ENCODE results near the gene LRMDA. TPM values are rescaled to one million over a fixed set of nuclear protein-coding genes. Genes with fewer than 3 reads are reported as not detected.

The LRMDA gene
- total and polyA plus RNA-seq, 10 of the 15 experiments (the other 5 are each of a cell fraction or from before 2014, with no cell fraction given) = 0.07 to 0.54 (median 0.29) TPM; not detected in 4

DNA sequence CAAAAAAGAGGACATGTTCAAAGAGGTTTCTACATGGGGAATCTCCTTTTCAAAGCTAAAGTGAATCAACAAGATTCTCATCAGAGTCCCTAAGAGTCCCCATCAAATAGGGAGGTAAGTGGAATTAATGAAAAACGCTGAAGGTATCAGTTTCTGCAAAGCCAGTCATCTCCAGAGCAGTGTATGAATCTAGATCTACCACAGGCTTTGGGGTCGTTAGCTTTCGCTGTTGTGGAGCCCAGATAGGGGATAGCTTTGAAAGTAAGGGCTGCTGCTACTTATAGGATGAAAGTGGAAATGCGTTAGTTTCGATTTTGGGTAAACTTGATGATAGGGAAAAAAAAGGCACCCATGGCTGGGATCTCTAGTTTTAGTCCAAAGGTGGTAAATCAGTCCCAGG is 748.4 kb downstream of the LRMDA start:
- Histone ChIP-seq H3K79me2 (ENCODE audit: control insufficient read depth, insufficient read depth, low read length) (no peaks in the 10 kb centered on the region), H3K9me3 (replicated peaks; ENCODE audit: control insufficient read depth, insufficient read depth, low read length) (no peaks in the 10 kb centered on the region), H4K20me1 (ENCODE audit: control insufficient read depth, insufficient read depth) (no peaks in the 10 kb centered on the region), H3K4me1 (ENCODE audit: control insufficient read depth, insufficient read depth, low read length) (no peaks in the 10 kb centered on the region), H3K36me3 (ENCODE audit: control insufficient read depth in 2 of 2, insufficient read depth in 2 of 2, low read length in 1 of 2) (no peaks in the 10 kb centered on the region), H3K27ac (ENCODE audit: control insufficient read depth, insufficient read depth) (no peak overlapping the region), H3K27me3 (replicated peaks in 1 of 2; ENCODE audit: control insufficient read depth in 2 of 2, insufficient read depth in 2 of 2, low read length in 1 of 2) (no peaks in the 10 kb centered on the region; a peak in 1 of 4 replicates), H3K4me3 (no peak overlapping the region), H2AFZ (ENCODE audit: control insufficient read depth, low read depth, low read length) (no peak overlapping the region), H3K9ac (ENCODE audit: control insufficient read depth, insufficient read depth, low read length) (no peak overlapping the region), H3K4me2 (ENCODE audit: control insufficient read depth, insufficient read depth) (no peak overlapping the region)
- WGBS (ENCODE audit: insufficient coverage, insufficient replicate concordance, low lambda C conversion rate, missing lambda C conversion rate) = 13% methylated on average over 5 of the region's 5 CpGs
- SMC1A ChIA-PET (ENCODE audit: uncharacterized antibody, unreplicated experiment) = interaction anchor here (1.0 to 1.7 kb wide), 2 partner anchors 16 to 23 kb away, joined by 3 to 5 read pairs; no protein-coding TSS in a partner anchor
- CTCF ChIA-PET = interaction anchor here (1.7 kb wide), 1 partner anchor 17 kb away, joined by 5 read pairs; no protein-coding TSS in a partner anchor
- POLR2A ChIA-PET = no interaction called here
- FAIRE-seq = no peak
- BruUV-seq (replicated peaks) = no TSS peak
- ATAC-seq = no peak; the same call in 2 of the 3 replicates
- TF ChIP-seq TCF3 (IDR thresholded peaks at IDR 0.05; ENCODE audit: borderline replicate concordance, insufficient read depth, low read depth, low read length) (no peak), EED (IDR thresholded peaks at IDR 0.05; ENCODE audit: low read depth) (no peak), RUNX3 (IDR thresholded peaks at IDR 0.05; ENCODE audit: low read length) (no peak), PRDM15 (CRISPR knock-in tag; IDR thresholded peaks at IDR 0.05) (no peak), CBFB (IDR thresholded peaks at IDR 0.05; ENCODE audit: low read depth) (no peak), FOXK2 (IDR thresholded peaks at IDR 0.05) (no peak), KDM1A (IDR thresholded peaks at IDR 0.05; ENCODE audit: borderline replicate concordance) (no peak), TCF12 (IDR thresholded peaks at IDR 0.05; ENCODE audit: low read depth, low read length) (no peak), POLR2A (IDR thresholded peaks at IDR 0.05; ENCODE audit: low read depth, low read length) (no peak), YY1 (IDR thresholded peaks at IDR 0.05; ENCODE audit: low read depth, low read length) (no peak), SMAD1 (IDR thresholded peaks at IDR 0.05; ENCODE audit: low read depth, partially characterized antibody) (no peak), ETV6 (conservative IDR thresholded peaks at IDR 0.05 in 1 of 2, IDR thresholded peaks at IDR 0.05 in 1 of 2; ENCODE audit: borderline replicate concordance in 1 of 2, low read depth in 1 of 2) (no peak), CUX1 (IDR thresholded peaks at IDR 0.05; ENCODE audit: insufficient replicate concordance, low read depth, low read length) (no peak), NFIC (IDR thresholded peaks at IDR 0.05; ENCODE audit: low read depth, low read length) (no peak), CHD1 (IDR thresholded peaks at IDR 0.05; ENCODE audit: low read depth, low read length) (no peak), SREBF2 (IDR thresholded peaks at IDR 0.05; ENCODE audit: low read length) (no peak), NFYB (IDR thresholded peaks at IDR 0.05; ENCODE audit: insufficient read depth, low read depth, low read length) (no peak)
- RAD21 ChIA-PET (ENCODE audit: unreplicated experiment) = no interaction called here
- DNase-seq (ENCODE audit: low read depth, low spot score) = no peak
- intact Hi-C loops (cut with micrococcal nuclease; ENCODE audit: unreplicated experiment) = no loop called here
- in situ Hi-C loops (cut with MboI) = no loop called here

Measured in GM12878 (cell line).